GM12874 (cell line): ENCODE results near the gene FASTK.

Experiments
- TF ChIP-seq, protein P1 (sequence below): IDR thresholded peaks from 2 replicates; pipeline ENCODE4 v1.5.1; 2011; ENCODE audit warnings: low read depth, mild to moderate bottlenecking, control low read depth, low read length, moderate library complexity; ENCODE audit not compliant: insufficient read depth

FASTK gene

GRCh38 chr7:151101621-151102396 is 21.2 kb upstream of the FASTK start:
- TF ChIP-seq, protein P1, sequence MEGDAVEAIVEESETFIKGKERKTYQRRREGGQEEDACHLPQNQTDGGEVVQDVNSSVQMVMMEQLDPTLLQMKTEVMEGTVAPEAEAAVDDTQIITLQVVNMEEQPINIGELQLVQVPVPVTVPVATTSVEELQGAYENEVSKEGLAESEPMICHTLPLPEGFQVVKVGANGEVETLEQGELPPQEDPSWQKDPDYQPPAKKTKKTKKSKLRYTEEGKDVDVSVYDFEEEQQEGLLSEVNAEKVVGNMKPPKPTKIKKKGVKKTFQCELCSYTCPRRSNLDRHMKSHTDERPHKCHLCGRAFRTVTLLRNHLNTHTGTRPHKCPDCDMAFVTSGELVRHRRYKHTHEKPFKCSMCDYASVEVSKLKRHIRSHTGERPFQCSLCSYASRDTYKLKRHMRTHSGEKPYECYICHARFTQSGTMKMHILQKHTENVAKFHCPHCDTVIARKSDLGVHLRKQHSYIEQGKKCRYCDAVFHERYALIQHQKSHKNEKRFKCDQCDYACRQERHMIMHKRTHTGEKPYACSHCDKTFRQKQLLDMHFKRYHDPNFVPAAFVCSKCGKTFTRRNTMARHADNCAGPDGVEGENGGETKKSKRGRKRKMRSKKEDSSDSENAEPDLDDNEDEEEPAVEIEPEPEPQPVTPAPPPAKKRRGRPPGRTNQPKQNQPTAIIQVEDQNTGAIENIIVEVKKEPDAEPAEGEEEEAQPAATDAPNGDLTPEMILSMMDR: no peak

DNA sequence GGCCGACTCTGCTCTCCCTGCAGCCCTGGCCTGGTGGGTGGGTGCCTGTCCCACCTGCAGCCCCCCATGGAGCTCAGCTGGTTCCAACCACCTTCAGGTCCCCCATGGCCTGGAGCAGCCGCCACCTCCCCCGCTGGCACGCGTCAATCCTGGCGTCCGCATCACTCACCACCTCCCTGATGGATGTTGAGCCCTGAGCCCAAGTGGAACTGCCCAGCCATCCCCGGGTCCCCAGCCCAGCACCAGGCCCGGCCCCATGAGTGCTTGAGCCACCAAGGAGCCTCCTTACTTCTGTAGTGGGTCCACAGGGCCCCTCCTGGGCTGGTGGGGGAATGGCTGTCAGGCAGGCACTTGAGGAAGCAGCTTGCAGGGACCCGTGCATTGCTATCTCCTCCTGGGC is 20.3 kb upstream of the FASTK start:
- TF ChIP-seq, protein P1: no peak

DNA sequence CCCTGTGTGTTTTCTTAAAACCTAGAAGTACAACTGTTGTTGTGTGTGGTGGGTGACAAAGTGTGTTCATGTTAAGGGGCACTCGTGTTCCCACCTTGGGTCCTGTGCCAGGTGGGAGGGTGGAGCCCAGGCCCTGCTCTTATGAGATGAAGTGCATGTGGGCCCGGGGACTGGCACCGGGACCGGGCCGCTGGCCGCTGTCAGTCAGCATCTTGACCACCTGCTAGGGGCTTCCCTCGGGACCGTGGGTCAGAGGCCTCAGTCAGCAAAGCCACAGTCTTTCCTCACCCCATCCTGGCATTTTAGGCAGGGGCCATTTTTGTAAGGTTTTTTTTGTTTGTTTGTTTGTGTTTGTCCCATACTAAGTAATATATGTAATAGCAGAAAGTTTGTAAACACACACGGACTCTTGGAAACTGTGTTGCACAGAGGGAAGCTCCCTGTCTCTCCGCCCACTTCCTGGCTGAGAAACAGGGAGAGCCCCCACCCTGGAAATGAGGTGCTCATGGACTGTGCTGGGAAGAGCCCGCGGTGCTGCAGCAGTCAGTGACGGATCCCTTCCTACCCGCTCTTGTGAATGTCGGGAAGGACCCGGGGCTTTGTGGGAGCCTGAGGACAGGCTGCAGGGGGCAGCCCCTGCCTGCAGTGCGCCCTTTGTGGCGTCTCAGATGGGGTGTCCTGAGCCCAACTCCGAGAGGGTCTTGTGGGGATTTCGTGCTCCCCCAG is 19.0 kb upstream of the FASTK start:
- TF ChIP-seq, protein P1: no peak

DNA sequence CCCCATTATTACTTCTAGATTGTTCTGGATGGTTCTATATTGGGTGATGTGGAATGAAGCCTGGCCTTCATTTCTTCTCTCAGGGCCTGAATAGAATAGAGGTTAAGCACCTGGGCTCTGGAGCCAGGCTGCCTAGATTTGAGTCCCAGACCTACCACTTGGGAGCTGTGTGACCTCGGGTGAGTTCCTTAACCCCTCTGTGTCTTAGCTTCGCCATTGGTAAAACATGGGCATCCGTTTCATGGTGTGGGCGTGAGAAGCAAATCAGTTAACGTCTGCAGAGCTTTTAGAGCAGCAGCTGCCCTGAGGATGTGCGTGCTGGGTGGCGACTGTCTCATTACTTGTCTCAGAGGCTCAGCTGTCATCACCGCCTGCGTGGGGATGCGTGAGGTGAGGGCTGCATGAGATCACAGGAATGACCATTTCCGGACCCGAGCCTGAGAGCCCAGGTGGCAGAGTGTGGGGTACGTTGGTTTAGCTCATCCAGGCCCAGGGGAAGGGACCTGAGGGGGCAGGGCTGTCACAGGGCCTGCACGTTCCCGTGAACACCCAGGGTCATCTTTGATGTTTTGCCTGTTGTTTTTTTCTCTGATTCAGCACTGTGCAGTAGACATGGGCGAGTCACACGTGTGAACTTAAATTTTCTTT is 15.3 kb upstream of the FASTK start:
- TF ChIP-seq, protein P1: no peak

GRCh38 chr7:151095123-151095797 is 14.7 kb upstream of the FASTK start:
- TF ChIP-seq, protein P1: no peak

DNA sequence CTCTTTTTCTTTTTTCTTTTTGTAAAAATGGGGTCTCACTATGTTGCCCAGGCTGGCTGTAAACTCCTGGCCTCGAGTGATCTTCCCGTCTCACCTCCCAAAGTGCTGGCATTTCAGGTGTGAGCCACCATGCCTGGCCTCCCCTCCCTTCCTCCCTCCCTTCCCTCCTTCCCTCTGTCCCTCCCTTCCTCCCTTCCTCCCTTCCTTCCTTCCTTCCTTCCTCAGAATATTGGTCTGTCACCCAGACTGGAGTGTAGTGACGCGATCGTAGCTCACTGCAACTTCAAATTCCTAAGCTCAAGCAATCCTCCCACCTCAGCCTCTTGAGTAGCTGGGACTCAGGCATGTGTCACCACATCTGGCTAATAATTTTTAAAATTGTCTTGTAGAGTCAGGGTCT is 14.1 kb upstream of the FASTK start:
- TF ChIP-seq, protein P1: no peak

- TF ChIP-seq, protein P1: no peak
These were observed 13.1 kb upstream of the FASTK start for GRCh38 chr7:151093748-151094147.
